Lung (tissue), 12 donors: ENCODE data around the gene TSPAN18. TPM values are rescaled to one million over a fixed set of nuclear protein-coding genes. Genes with fewer than 3 reads are reported as not detected.

Source experiments
- ATAC-seq: fragments of 200-7000 bp; cut with Tn5 transposase; one replicate; pipeline ENCODE4 v1.9.1; 2020; ENCODE audit warnings: moderate number of reproducible peaks; ENCODE audit not compliant: insufficient read depth, low FRiP score
- DNase-seq, 3 donors: peaks; one replicate each; pipeline ENCODE4 v3.0.0-alpha.2; 2013 to 2017
- H3K27ac ChIP-seq, 2 donors: one replicate each; pipeline ENCODE4 v1.5.1; 2013; ENCODE audit warnings: mild to moderate bottlenecking in 2 of 2, moderate library complexity in 2 of 2, control low read depth in 1 of 2, inconsistent platforms in 1 of 2, low read depth in 1 of 2, low read length in 1 of 2
- H3K27me3 ChIP-seq, 3 donors: one replicate each; pipeline ENCODE4 v1.5.1; 2013; ENCODE audit warnings: low read length in 2 of 3; ENCODE audit not compliant: control insufficient read depth in 3 of 3, insufficient read depth in 3 of 3
- H3K36me3 ChIP-seq, 4 donors: one replicate each; pipeline ENCODE4 v1.5.1; 2013; ENCODE audit warnings: low read length in 4 of 4, mild to moderate bottlenecking in 1 of 4, moderate library complexity in 1 of 4; ENCODE audit not compliant: control insufficient read depth in 4 of 4, insufficient read depth in 4 of 4
- H3K4me1 ChIP-seq, 5 donors: one replicate each; pipeline ENCODE4 v1.5.1; 2013; ENCODE audit warnings: low read length in 5 of 5, mild to moderate bottlenecking in 2 of 5, moderate library complexity in 1 of 5; ENCODE audit not compliant: control insufficient read depth in 5 of 5, insufficient read depth in 5 of 5
- H3K4me3 ChIP-seq: one replicate; pipeline ENCODE4 v1.5.1; 2013; ENCODE audit warnings: mild to moderate bottlenecking, control low read depth, moderate library complexity
- H3K9ac ChIP-seq, 2 donors: one replicate each; pipeline ENCODE4 v1.5.1; 2013; ENCODE audit warnings: low read length in 2 of 2, control low read depth in 1 of 2; ENCODE audit not compliant: insufficient read depth in 1 of 2
- H3K9me3 ChIP-seq, 4 donors: one replicate each; pipeline ENCODE4 v1.5.1; 2013; ENCODE audit warnings: low read length in 3 of 4, mild to moderate bottlenecking in 1 of 4, moderate library complexity in 1 of 4; ENCODE audit not compliant: control insufficient read depth in 4 of 4, insufficient read depth in 3 of 4
- WGBS, 2 donors: extraction: QIAGEN DNeasy Blood & Tissue Kit; methylation state at CpG; one replicate each; pipeline ENCODE4 v1.1.7; 2013; 5-methylcytosine and 5-hydroxymethylcytosine counted together
- polyA plus RNA-seq, 2 donors: library from polyadenylated mRNA; stranded (reverse); fragments of 200-250 nt; gene quantifications; one replicate each; pipeline ENCODE4 v1.2.1, GENCODE V29; 2013
- total RNA-seq, 2 donors: library from RNA; depleted of rRNA in 1 of 2; stranded (reverse); fragments of >200 nt in 1 of 2; gene quantifications; one replicate each; pipeline ENCODE4 v1.2.1, GENCODE V29; 2014 to 2021
- TF ChIP-seq, protein P1 (sequence below): IDR thresholded peaks from 2 replicates; pipeline ENCODE4 v1.5.1; 2012; ENCODE audit warnings: mild to moderate bottlenecking; ENCODE audit errors: control extremely low read depth, extremely low read depth
- donor health status: control.
- donor health status: control.
- donor health status: Bipolar disorder and iron deficiency.
- donor health status: healthy.
- donor health status: DM: yes; HTN: yes; CAD: no.

Gene TSPAN18
- total and polyA plus RNA-seq, 4 donors: 8.3 to 40.7 (median 21.4) TPM

DNA sequence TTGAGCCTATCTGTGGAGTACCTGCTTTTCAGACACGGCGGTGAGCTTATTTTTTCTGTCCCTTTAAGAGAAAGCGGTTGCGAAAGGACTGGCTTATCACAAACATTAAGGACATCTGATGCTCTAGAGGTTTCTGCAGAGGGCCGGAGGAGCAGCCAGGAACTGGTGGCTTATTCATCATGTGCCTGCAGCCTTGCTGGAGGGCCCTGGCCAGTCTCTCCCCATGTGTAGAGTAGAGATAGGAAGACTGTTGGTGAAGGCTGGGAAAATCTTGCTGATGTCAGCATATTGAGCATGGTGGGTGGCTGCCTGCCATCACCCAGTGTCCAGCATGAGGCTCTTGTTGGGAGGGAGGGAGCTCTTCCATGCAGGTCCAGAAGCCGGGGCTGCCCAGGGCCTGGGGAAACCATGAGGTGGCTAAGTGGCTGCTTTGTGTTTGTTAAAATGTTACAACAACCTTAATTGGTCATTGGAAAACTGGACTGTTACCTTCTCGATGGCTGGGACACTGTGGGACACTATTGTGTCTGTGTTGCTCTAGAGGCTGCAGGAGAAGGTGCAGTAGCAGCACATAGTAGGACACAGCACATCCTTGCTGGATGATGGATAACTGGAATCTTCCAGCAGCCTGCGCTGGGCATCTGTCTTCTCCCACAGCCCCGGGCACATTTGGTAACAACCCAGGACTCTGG lies 54.3 kb downstream of the TSPAN18 start:
- Histone ChIP-seq H3K27me3 (no peaks in the 10 kb centered on the region), H3K36me3 (no peaks in the 10 kb centered on the region), H3K27ac (peak overlapping the region in 1 of 2 donors; percentile 58), H3K4me3 (no peak overlapping the region), H3K4me1 (peaks cover 0 to 19% (median 10%) of the 10 kb centered on the region in 5 donors), H3K9ac (no peak overlapping the region), H3K9me3 (no peaks in the 10 kb centered on the region)
- ATAC-seq (no peak), DNase-seq (peak; percentile 61 to 75 (median 66))
- 58 to 76% methylated on average over 9 of the region's 9 CpGs for WGBS, 2 donors
- TF ChIP-seq, protein P1, sequence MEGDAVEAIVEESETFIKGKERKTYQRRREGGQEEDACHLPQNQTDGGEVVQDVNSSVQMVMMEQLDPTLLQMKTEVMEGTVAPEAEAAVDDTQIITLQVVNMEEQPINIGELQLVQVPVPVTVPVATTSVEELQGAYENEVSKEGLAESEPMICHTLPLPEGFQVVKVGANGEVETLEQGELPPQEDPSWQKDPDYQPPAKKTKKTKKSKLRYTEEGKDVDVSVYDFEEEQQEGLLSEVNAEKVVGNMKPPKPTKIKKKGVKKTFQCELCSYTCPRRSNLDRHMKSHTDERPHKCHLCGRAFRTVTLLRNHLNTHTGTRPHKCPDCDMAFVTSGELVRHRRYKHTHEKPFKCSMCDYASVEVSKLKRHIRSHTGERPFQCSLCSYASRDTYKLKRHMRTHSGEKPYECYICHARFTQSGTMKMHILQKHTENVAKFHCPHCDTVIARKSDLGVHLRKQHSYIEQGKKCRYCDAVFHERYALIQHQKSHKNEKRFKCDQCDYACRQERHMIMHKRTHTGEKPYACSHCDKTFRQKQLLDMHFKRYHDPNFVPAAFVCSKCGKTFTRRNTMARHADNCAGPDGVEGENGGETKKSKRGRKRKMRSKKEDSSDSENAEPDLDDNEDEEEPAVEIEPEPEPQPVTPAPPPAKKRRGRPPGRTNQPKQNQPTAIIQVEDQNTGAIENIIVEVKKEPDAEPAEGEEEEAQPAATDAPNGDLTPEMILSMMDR: no peak

- DNase-seq (no peak), ATAC-seq (no peak)
- TF ChIP-seq, protein P1: no peak
- H3K9ac ChIP-seq: no peak overlapping the region
- 93 to 100% methylated on average over 2 of the region's 2 CpGs for WGBS, 2 donors
- peaks cover 0 to 19% (median 10%) of the 10 kb centered on the region in 5 donors for H3K4me1 ChIP-seq
- no peaks in the 10 kb centered on the region for H3K9me3 ChIP-seq
- H3K4me3 ChIP-seq: no peak overlapping the region
- H3K27me3 ChIP-seq: no peaks in the 10 kb centered on the region
- H3K36me3 ChIP-seq: no peaks in the 10 kb centered on the region
- H3K27ac ChIP-seq: peak overlapping the region in 1 of 2 donors; percentile 58
These were observed 54.9 kb downstream of the TSPAN18 start for GRCh38 chr11:44781655-44782054.

- DNase-seq: no peak
- H3K9ac ChIP-seq: no peak overlapping the region
- no peaks in the 10 kb centered on the region for H3K9me3 ChIP-seq
- H3K27ac ChIP-seq: no peak overlapping the region
- H3K36me3 ChIP-seq: no peaks in the 10 kb centered on the region
- TF ChIP-seq, protein P1: no peak
- H3K4me1 ChIP-seq: peaks cover 0 to 19% (median 10%) of the 10 kb centered on the region in 5 donors
- no peaks in the 10 kb centered on the region for H3K27me3 ChIP-seq
- ATAC-seq: no peak
- no peak overlapping the region for H3K4me3 ChIP-seq
- WGBS, 2 donors: 72 to 89% methylated on average over 4 of the region's 4 CpGs
These were observed 55.7 kb downstream of the TSPAN18 start for GRCh38 chr11:44782478-44782877.

DNA sequence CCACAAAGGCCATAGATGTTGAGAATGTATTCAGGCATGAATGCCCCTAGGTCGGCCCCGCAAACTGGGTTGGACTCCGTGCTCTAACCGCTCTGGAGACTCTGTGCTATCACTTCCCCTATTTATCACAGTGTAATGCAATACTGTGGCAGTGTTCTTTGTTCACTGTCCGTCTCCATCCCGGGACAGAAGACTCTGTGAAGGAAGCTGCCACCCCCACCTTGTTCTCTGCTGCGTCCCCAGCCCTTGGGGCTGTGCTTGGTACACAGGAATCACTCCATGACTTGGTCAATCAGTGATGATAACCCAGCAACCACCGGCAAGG lies 57.6 kb downstream of the TSPAN18 start:
- TF ChIP-seq, protein P1: no peak
- DNase-seq: peak in 1 of 3 donors; percentile 5
- no peak for ATAC-seq
- Histone ChIP-seq H3K4me1 (peaks cover 0 to 19% (median 10%) of the 10 kb centered on the region in 5 donors), H3K27me3 (no peaks in the 10 kb centered on the region), H3K9ac (no peak overlapping the region), H3K4me3 (no peak overlapping the region), H3K9me3 (no peaks in the 10 kb centered on the region), H3K36me3 (no peaks in the 10 kb centered on the region), H3K27ac (no peak overlapping the region)
- WGBS, 2 donors: 62% methylated on average over 8 of the region's 8 CpGs
